NOMO-1 (cell line): ENCODE results near the gene RIN1.
A peak's percentile ranks its signal among the peaks of the same experiment; 100 is the strongest.
"Not testable (repeated sequence)": the region's sequence is repeated elsewhere in the genome, so short reads cannot be mapped to it uniquely, and the experiment has no call there.

Experiments used
- DNase-seq, 2 experiments: peaks; one replicate each; lab custom pipeline; 2025; ENCODE audit not compliant: unreplicated experiment in 2 of 2; lab: John Stamatoyannopoulos, UW

The RIN1 gene, protein sequence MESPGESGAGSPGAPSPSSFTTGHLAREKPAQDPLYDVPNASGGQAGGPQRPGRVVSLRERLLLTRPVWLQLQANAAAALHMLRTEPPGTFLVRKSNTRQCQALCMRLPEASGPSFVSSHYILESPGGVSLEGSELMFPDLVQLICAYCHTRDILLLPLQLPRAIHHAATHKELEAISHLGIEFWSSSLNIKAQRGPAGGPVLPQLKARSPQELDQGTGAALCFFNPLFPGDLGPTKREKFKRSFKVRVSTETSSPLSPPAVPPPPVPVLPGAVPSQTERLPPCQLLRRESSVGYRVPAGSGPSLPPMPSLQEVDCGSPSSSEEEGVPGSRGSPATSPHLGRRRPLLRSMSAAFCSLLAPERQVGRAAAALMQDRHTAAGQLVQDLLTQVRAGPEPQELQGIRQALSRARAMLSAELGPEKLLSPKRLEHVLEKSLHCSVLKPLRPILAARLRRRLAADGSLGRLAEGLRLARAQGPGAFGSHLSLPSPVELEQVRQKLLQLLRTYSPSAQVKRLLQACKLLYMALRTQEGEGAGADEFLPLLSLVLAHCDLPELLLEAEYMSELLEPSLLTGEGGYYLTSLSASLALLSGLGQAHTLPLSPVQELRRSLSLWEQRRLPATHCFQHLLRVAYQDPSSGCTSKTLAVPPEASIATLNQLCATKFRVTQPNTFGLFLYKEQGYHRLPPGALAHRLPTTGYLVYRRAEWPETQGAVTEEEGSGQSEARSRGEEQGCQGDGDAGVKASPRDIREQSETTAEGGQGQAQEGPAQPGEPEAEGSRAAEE

GRCh38 chr11:66336234-66337102, at the start of gene RIN1:
Gene RIN1 (minus strand): TSS chr11:66336434. CDS start chr11:66336402, 32 bp downstream.
- peak; percentile 68 to 77 for DNase-seq

DNA sequence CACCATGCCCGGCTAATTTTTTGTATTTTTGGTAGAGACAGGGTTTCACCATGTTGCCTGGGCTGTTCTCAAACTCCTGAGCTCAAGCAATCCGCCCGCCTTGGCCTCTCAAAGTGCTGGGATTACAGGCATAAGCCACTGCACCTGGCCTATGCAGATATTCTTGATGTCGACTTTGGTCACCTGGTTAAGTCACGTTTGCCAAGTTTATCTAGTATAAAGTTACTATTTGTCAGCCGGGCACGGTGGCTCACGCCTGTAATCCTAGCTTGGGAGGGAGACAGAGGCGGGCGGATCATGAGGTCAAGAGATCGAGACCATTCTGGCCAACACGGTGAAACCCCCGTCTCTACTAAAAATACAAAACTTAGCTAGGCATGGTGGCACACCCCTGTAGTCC, 48.1 kb upstream of the RIN1 start:
- DNase-seq: not testable (repeated sequence)

GRCh38 chr11:66380264-66380663, 44.0 kb upstream of the RIN1 start:
- DNase-seq: not testable (repeated sequence)

DNA sequence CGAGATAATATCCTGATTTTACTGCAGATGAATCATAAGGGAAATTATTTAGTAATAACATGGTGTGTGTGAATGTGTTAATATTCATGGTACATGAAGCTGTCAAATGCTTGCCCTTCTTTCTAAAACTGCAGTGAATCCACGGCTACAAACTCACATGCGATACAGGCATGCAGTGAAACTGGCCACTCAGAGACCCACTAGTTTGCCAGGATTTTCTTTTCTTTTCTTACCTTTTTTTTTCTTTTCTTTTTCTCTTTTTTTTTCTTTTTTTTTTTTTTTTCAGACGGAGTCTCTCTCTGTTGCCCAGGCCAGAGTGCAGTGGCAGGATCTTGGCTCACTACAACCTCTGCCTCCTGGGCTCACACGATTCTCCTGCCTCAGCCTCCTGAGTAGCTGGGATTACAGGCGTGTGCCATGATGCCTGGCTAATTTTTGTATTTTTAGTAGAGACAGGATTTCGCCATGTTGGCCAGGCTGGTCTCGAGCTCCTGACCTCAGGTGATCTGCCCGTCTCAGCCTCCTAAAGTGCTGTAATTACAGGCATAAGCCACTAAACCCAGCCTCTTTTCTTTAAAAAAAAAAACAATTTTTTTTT, 37.6 kb upstream of the RIN1 start:
- not testable (repeated sequence) for DNase-seq

GRCh38 chr11:66373265-66373664, 37.0 kb upstream of the RIN1 start:
- DNase-seq: no peak

DNA sequence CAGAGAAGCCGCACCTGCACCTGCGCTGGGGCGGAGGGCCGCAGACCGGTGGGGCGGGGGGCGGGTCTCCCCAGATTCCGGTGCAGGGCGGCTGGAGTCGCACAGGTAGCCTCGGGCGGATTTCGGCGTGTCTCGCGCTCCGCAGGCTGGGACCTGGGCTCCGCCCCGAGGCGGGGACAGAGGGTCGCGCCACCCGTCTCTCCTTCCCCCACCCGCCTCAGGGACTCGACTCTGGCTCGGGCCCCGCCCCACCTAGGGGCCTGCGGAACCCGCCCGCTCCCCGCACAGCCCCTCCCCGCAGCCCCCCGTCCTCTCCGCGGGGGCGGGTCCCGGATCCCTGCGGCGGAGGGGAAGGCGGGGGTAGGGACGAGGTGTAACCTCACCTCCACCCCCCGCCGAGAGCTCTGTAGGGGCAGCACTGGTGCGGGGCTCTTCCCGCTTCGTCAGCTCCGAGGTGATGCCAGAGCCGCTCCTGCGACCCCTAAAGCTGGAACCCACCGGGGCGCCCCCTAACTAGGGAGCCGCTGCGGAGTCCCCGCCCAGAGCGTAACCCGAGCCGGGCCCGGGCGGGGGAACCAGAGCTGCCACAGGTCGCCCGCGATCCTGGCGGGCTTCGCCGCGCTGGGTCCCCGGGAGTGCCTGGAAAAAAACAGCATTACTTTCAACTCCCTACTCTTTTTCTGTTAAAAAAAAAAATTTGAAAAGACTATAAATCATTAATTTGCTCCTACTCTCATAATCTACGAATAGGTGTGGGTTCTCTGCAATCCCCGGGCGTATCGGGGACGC, 35.6 kb upstream of the RIN1 start, which contains the start of gene SLC29A2:
TSS of gene SLC29A2 (minus strand) at position 134 of the 789 bp plus-strand sequence. CDS start 169 bp downstream, outside the sequence.
- peak; percentile 65 to 89 for DNase-seq

- DNase-seq: no peak
Observed at GRCh38 chr11:66369073-66369894, 33.0 kb upstream of the RIN1 start.

GRCh38 chr11:66368484-66368883, 32.2 kb upstream of the RIN1 start:
- DNase-seq: no peak

GRCh38 chr11:66367561-66368312, 31.5 kb upstream of the RIN1 start:
- no peak for DNase-seq

DNA sequence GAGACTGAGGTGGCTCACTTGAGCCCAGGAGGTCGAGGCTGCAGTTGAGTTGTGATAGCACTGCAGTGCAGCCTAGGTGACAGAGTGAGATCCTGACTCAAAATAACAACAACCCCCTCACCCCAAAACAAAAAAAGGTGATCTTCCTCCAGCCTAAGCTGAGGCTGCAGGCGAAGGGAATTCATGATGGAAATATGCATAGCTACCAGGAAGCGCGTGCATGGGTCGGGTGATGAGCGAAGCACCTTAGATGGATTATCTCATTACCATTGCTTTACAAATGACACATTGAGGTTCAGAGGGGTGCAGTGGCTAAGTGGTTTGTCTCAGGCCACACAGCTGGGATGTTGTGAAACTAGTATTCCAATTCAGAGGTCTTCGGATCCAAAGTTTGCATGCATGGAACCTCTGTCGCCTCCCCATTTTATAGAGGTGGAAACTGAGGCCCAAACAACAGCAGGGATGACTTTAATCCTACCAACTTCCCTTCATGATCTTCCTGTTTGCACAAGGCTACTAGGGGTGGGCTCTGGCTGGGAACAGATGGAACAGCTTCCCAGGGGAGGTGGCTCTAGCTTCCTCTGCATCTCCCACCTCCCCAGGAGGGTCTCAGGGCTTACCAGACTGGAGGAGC, 30.7 kb upstream of the RIN1 start:
- DNase-seq: no peak

DNA sequence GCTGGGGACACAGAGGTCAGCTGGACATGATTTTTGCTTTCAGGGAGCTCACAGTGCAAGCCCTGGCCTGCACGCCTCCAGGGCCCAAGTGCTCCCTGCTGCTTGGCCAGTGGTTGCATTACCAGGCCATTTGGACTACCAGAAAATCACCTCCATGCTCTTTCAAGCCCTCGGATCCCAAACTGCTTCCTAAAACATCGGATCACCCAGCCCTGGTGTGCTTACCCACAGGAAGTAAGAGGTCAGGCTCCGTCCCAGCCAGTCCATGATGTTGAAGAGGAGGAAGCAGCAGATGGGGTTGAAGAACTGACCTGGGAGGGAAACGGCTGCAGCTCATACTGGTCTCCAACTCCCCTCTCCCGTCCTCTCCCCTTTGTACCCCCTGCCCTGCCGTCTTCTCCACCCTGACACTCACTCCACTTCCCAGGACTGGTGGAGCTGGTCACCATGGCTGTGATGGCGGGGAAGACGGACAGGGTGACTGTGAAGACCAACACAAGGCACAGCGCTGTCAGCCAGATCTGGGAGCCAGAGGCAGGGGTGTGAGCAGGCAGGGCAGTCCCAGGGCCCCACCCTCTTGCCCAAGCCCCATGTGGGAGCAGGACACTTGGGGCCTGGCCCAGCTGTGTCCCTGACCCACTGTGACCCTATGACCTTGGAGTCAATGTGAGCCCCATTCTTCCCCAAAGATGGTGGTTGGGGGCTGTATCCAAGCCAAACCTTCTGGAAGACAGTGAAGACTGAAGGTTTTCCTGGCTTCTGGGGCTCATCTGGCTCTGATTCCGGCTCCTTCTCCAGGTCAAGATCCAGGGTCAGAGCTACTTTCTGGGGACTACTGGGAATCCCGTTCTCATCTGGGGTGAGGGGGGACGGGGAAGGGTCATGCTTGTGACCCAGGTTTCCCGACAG, 29.7 kb upstream of the RIN1 start:
- DNase-seq: no peak

DNA sequence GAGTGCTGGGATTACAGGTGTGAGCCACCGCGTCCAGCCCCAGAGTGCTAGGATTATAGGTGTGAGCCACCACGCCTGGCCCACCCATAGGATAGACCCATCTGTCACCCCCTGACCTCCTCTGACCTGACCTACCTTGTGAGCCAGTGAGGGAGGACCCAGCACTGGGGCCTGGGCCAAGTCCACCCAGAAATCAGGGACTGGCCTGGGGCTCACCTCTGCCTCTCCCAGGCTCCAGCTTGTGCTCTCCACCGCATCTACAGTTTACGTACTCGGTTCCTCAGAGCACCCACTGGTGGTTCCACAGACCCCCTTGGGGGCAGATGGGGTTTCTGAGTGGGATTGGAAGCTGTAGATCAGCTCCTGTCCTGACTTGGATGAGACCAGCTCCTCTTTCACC, 28.9 kb upstream of the RIN1 start:
- no peak for DNase-seq

- peak; percentile 32 to 38 for DNase-seq
Observed at GRCh38 chr11:66363805-66364535, 27.7 kb upstream of the RIN1 start.

DNA sequence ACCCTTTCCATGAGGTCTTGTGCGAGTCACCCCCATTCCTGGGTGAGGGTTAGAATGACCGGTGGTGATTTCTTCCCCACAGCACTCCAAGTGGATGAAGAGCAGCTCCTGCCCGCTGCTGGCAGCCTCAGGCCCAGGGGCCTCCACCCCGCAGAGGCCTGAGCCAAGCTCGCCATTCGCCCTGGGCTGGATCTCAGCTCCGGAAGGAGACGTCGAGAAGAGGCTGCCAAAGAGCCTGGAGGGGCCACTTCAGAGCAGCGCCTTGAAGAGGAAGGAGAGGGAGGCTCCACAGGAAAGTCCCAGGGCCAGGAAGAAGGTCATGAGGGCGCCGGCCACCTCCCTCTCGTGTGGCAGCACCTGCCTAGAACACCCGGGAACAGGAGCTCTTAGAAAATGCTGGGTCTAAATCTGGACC, 27.0 kb upstream of the RIN1 start:
- DNase-seq: no peak

DNA sequence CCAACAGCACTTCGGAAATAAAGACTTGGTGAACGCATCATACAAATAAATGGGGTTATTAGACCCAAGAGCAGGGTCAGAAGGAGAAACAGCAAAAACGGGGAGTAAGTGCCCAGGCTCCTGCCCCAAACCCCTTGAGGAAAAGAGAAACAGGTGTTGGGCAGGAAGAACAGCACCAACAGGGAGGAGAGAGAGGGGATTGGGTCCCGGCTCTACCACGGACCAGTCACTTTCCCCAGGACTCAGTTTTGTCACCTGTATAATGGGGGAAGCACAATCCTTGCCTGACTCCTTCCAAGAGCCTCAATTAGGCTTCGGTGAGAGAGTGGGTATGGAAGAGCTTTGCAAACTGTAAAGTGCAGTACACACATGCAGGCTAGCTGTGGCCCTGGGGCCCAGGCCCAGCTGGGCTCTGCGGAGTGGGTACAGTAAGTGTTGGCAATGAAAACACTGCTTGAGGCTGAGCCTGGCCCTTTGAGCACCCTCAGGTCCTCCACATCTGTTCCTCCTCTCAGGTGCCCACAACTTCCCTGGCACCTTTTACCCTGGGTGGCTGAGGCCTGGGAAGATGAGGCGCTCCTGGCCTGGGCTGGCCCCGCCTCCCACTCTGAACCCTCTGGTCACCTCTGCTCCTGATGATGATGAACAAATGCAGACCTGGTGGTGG, 26.4 kb upstream of the RIN1 start:
- no peak for DNase-seq
